SU-DHL-6 (cell line): ENCODE data around the gene NKPD1.

Experiments used
- H2AFZ ChIP-seq: fragments of 200-600 bp; sonication (generic); 2 replicates; pipeline ENCODE4 v1.6.1; 2014; ENCODE audit warnings: low read depth, mild to moderate bottlenecking, moderate library complexity, mixed read lengths, antibody characterized with exemption, low read length; ENCODE audit not compliant: severe bottlenecking
- H3F3A ChIP-seq: fragments of 200-600 bp; shearing (Covaris generic); 2 replicates; pipeline ENCODE4 v1.6.0; 2016; ENCODE audit warnings: antibody characterized with exemption, mild to moderate bottlenecking; ENCODE audit not compliant: insufficient read depth
- H3K27ac ChIP-seq: fragments of 200-600 bp; sonication (generic); 2 replicates; pipeline ENCODE4 v1.5.1; 2016; ENCODE audit warnings: low read depth, mild to moderate bottlenecking, low read length, moderate library complexity, mixed read lengths
- H3K27me3 ChIP-seq: fragments of 200-600 bp; sonication (generic), shearing (Covaris generic); 2 replicates; pipeline ENCODE4 v1.6.0; 2014; ENCODE audit warnings: mild to moderate bottlenecking, low read length
- H3K36me3 ChIP-seq: fragments of 200-600 bp; sonication (generic); 2 replicates; pipeline ENCODE4 v1.6.1; 2014; ENCODE audit warnings: mild to moderate bottlenecking, low read length, mixed read lengths
- H3K4me2 ChIP-seq: fragments of 300-600, 200-600 bp; shearing (Covaris generic), sonication (generic); 2 replicates; pipeline ENCODE4 v1.6.0; 2014; ENCODE audit warnings: low read length, low read depth, mild to moderate bottlenecking; ENCODE audit not compliant: poor library complexity, severe bottlenecking
- H3K4me3 ChIP-seq: fragments of 200-600 bp; sonication (generic); 2 replicates; pipeline ENCODE4 v1.5.1; 2014; ENCODE audit warnings: antibody characterized with exemption, low read length, mild to moderate bottlenecking, mixed read lengths; ENCODE audit not compliant: insufficient read depth, poor library complexity, severe bottlenecking
- H3K79me2 ChIP-seq: fragments of 200-600 bp; sonication (generic); 2 replicates; pipeline ENCODE4 v1.6.1; 2014; ENCODE audit warnings: mild to moderate bottlenecking, low read length, moderate library complexity; ENCODE audit not compliant: insufficient read depth
- H3K9ac ChIP-seq: fragments of 200-600 bp; sonication (generic); 2 replicates; pipeline ENCODE4 v1.7.0; 2014; ENCODE audit warnings: mild to moderate bottlenecking, low read length
- H3K9me2 ChIP-seq: fragments of 200-600 bp; sonication (generic); replicated peaks from 2 replicates; pipeline ENCODE4 v1.6.1; 2014; ENCODE audit warnings: low read length; ENCODE audit not compliant: insufficient read depth
- H3K9me3 ChIP-seq: fragments of 200-600 bp; sonication (generic); 2 replicates; pipeline ENCODE4 v1.6.1; 2014; ENCODE audit warnings: low read length, mixed read lengths; ENCODE audit not compliant: insufficient read depth
- H4K20me1 ChIP-seq: fragments of 200-600 bp; sonication (generic); 2 replicates; pipeline ENCODE4 v1.6.1; 2014; ENCODE audit warnings: low read depth, mild to moderate bottlenecking, antibody characterized with exemption, low read length, moderate library complexity, mixed read lengths
- EZH2phosphoT487 ChIP-seq: fragments of 200-600 bp; sonication (generic), shearing (Covaris generic); conservative IDR thresholded peaks from 2 replicates; pipeline ENCODE4 v1.6.1; 2018; ENCODE audit warnings: mild to moderate bottlenecking, antibody characterized with exemption, low read length, moderate library complexity, mixed read lengths
- TF ChIP-seq, protein P1 (sequence below): fragments of 200-600 bp; sonication (generic); IDR thresholded peaks from one replicate; pipeline ENCODE4 v1.5.1; 2017; ENCODE audit warnings: antibody characterized with exemption, mild to moderate bottlenecking, low read length, moderate library complexity; ENCODE audit not compliant: insufficient read depth, poor library complexity, severe bottlenecking

NKPD1 gene

DNA sequence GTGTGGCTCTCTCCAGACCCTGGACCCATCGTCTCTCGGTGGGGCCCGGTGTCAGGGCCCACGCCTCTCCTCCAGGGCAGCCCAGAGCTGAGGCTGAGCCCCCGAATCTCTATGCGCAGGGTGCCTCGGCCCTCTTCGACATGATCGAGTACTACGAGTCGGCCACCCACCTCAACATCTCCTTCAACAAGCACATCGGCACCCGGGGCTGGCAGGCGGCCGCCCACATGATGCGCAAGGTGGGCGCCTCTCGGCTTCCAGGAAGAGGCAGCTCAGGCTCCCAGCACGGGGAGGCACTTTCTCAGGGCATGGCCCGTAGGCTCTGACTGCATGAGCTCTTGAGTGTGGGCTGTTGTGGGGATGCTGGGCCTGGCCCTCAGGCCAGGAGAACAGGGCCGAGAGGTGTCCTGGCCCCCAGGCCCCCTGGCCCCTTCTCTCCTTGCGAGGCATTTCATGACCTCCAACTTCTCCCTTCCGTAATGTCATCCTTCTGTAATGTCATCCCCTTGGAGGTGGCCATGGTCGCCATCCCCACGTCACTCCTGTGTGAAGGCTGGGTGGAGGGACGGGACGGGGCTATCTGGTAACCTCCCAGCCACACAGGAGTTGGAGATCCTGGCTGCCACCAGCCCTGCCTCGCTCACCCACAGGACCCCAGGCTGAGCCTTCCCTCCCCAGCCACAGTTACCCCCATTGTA, 19.4 kb downstream of the NKPD1 start:
- Histone ChIP-seq H3K9ac (no peak overlapping the region), H3K36me3 (no peaks in the 10 kb centered on the region)

DNA sequence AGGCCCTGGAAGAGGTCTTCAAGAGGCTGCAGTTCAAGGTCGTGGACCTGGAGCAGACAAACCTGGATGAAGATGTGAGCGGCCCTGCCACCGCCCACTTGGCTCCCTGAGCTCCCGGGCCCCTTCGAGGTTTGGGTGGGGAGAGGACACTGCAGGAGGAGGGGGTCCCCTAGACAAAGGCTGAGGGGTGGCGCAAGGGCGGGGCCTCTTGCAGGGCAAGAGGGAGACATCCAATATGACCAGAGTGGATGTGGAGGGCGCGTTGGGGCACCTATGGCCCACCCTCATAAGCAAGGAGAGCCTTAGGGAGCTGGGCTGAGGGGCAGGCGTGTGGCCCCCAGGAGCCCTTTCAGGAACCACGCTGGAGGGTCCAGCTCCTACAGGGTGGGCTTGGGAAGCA, 20.2 kb downstream of the NKPD1 start:
- Histone ChIP-seq H3K9me2 (no peaks in the 10 kb centered on the region), H2AFZ (no peak overlapping the region), H3K4me2 (no peak overlapping the region), H3K4me3 (no peak overlapping the region), H4K20me1 (no peaks in the 10 kb centered on the region), H3K27ac (no peak overlapping the region), H3K27me3 (no peaks in the 10 kb centered on the region), H3F3A (no peaks in the 10 kb centered on the region), H3K36me3 (no peaks in the 10 kb centered on the region), H3K79me2 (peaks cover 4% of the 10 kb centered on the region; the same call in 1 of the 2 replicates), H3K9ac (no peak overlapping the region), H3K9me3 (no peaks in the 10 kb centered on the region)
- TF ChIP-seq EZH2phosphoT487: no peak
- TF ChIP-seq, protein P1, sequence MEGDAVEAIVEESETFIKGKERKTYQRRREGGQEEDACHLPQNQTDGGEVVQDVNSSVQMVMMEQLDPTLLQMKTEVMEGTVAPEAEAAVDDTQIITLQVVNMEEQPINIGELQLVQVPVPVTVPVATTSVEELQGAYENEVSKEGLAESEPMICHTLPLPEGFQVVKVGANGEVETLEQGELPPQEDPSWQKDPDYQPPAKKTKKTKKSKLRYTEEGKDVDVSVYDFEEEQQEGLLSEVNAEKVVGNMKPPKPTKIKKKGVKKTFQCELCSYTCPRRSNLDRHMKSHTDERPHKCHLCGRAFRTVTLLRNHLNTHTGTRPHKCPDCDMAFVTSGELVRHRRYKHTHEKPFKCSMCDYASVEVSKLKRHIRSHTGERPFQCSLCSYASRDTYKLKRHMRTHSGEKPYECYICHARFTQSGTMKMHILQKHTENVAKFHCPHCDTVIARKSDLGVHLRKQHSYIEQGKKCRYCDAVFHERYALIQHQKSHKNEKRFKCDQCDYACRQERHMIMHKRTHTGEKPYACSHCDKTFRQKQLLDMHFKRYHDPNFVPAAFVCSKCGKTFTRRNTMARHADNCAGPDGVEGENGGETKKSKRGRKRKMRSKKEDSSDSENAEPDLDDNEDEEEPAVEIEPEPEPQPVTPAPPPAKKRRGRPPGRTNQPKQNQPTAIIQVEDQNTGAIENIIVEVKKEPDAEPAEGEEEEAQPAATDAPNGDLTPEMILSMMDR: no peak

More for the DNA sequence above, 19.4 kb downstream of the NKPD1 start:
- Histone ChIP-seq H3K4me3 (no peak overlapping the region), H3K9me2 (no peaks in the 10 kb centered on the region), H3K9me3 (no peaks in the 10 kb centered on the region), H3K79me2 (peaks cover 4% of the 10 kb centered on the region; the same call in 1 of the 2 replicates), H3K27ac (no peak overlapping the region), H3F3A (no peaks in the 10 kb centered on the region), H3K27me3 (no peaks in the 10 kb centered on the region), H4K20me1 (no peaks in the 10 kb centered on the region), H2AFZ (no peak overlapping the region), H3K4me2 (no peak overlapping the region)
- no peak for TF ChIP-seq EZH2phosphoT487
- TF ChIP-seq, protein P1: no peak

DNA sequence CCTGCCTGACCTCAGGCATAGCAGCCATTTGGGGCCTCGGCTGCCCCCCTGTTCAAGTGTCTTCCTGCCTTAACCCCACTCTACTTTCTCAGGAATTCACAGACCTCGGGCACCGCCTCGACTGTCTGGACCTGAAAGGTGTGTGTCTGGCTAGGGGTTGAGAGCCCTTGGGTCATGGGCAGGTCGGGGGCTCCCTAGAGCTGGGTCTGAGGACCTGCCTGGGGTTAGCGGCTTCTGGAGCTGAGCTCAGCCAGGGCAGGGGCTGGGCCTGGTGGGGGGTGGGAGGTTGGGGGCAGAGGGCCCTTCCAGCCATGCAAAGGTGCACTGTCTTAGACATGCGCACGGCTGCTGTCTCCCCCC, 20.7 kb downstream of the NKPD1 start:
- Histone ChIP-seq H4K20me1 (no peaks in the 10 kb centered on the region), H3K79me2 (peaks cover 4% of the 10 kb centered on the region; the same call in 1 of the 2 replicates), H3K9me2 (no peaks in the 10 kb centered on the region), H2AFZ (no peak overlapping the region), H3K27me3 (no peaks in the 10 kb centered on the region), H3K4me3 (no peak overlapping the region), H3K27ac (no peak overlapping the region), H3K36me3 (no peaks in the 10 kb centered on the region), H3K9me3 (no peaks in the 10 kb centered on the region), H3K4me2 (no peak overlapping the region), H3F3A (no peaks in the 10 kb centered on the region), H3K9ac (no peak overlapping the region)
- TF ChIP-seq EZH2phosphoT487: no peak
- TF ChIP-seq, protein P1: no peak
